CD4-positive, alpha-beta T cell (primary cell): ENCODE data around the gene CNTN6. TPM values are rescaled to one million over a fixed set of nuclear protein-coding genes. Genes with fewer than 3 reads are reported as not detected.

Experiments used
- ATAC-seq: fragments of 200-7000 bp; cut with Tn5 transposase; one replicate; pipeline ENCODE4 v1.10.0; 2022; ENCODE audit warnings: mild to moderate bottlenecking; ENCODE audit not compliant: poor library complexity
- CTCF ChIA-PET: fragments of 350-600 bp; sonication (Branson Sonifier 250); formaldehyde crosslinking; loops from one replicate; lab custom pipeline; 2021; ENCODE audit warnings: antibody characterized with exemption, inconsistent platforms; lab: Charles Lee
- POLR2A ChIA-PET: fragments of 350-600 bp; sonication (Branson Sonifier 250); formaldehyde crosslinking; loops from one replicate; lab custom pipeline; 2021; ENCODE audit warnings: antibody characterized with exemption, inconsistent platforms; lab: Charles Lee
- DNase-seq, 14 experiments: peaks; one replicate each; pipeline ENCODE4 v3.0.0-alpha.2; 2013 to 2020; ENCODE audit warnings: mixed read lengths in 2 of 14
- H3K27ac ChIP-seq, 2 donors: one replicate each; pipeline versions ENCODE4 v1.5.1 to v1.7.0; 2013; ENCODE audit warnings: low read length in 2 of 2, low read depth in 1 of 2, mild to moderate bottlenecking in 1 of 2
- H3K27me3 ChIP-seq, 2 experiments: 1 replicate in 1 of 2; 2 replicates in 1 of 2; pipeline versions ENCODE4 v1.6.1 to v1.7.0; 2013; ENCODE audit warnings: low read length in 2 of 2, control low read depth in 1 of 2, mild to moderate bottlenecking in 1 of 2, moderate library complexity in 1 of 2; ENCODE audit not compliant: insufficient read depth in 2 of 2, control insufficient read depth in 1 of 2
- H3K36me3 ChIP-seq: one replicate; pipeline ENCODE4 v1.6.1; 2013; ENCODE audit warnings: low read length, control low read depth; ENCODE audit not compliant: insufficient read depth
- H3K4me1 ChIP-seq: one replicate; pipeline ENCODE4 v1.6.1; 2013; ENCODE audit warnings: low read length, control low read depth; ENCODE audit not compliant: insufficient read depth
- H3K4me3 ChIP-seq: one replicate; pipeline ENCODE4 v1.5.1; 2013; ENCODE audit warnings: mild to moderate bottlenecking, low read length, moderate library complexity
- H3K9me3 ChIP-seq, 2 experiments: 1 replicate in 1 of 2; 2 replicates in 1 of 2; pipeline versions ENCODE4 v1.6.1 to v1.7.0; 2013; ENCODE audit warnings: low read length in 2 of 2, mild to moderate bottlenecking in 2 of 2, control low read depth in 1 of 2, moderate library complexity in 1 of 2; ENCODE audit not compliant: control insufficient read depth in 1 of 2, insufficient read depth in 1 of 2
- H3K27ac Mint-ChIP-seq: one replicate; pipeline ENCODE4 v1.8.0; 2020; ENCODE audit warnings: mixed read lengths
- H3K27me3 Mint-ChIP-seq: one replicate; pipeline ENCODE4 v1.8.0; 2021; ENCODE audit warnings: mixed read lengths
- H3K36me3 Mint-ChIP-seq: one replicate; pipeline ENCODE4 v1.8.0; 2021; ENCODE audit warnings: low read depth, mixed read lengths
- H3K4me1 Mint-ChIP-seq: one replicate; pipeline ENCODE4 v1.8.0; 2021; ENCODE audit warnings: low read depth, mixed read lengths
- H3K4me3 Mint-ChIP-seq: one replicate; pipeline ENCODE4 v1.8.0; 2020; ENCODE audit warnings: mild to moderate bottlenecking, mixed read lengths
- H3K9me3 Mint-ChIP-seq: one replicate; pipeline ENCODE4 v1.8.0; 2020; ENCODE audit warnings: mixed read lengths
- intact Hi-C, 2 experiments: fragments of 100-400 bp; cut with DNase I in 1 of 2; cut with micrococcal nuclease in 1 of 2; formaldehyde crosslinking; loops; one replicate each; pipeline versions ENCODE4 v1.15.1 to v1.9.0; 2023 to 2025; cut with DNase I, micrococcal nuclease
- total RNA-seq, 174 experiments: library from RNA in 2 of 174; stranded (reverse) in 2 of 174; gene quantifications; one replicate each; pipeline ENCODE4 v1.2.3 and lab custom pipeline; 2021 to 2026
- TF ChIP-seq, protein P1 (sequence below): fragments of 200-600 bp; IDR thresholded peaks from one replicate; pipeline ENCODE4 v1.8.0; 2022; ENCODE audit warnings: antibody characterized with exemption, mild to moderate bottlenecking

The CNTN6 gene
- total RNA-seq, 2 experiments from 2014 or later, result not detected

DNA sequence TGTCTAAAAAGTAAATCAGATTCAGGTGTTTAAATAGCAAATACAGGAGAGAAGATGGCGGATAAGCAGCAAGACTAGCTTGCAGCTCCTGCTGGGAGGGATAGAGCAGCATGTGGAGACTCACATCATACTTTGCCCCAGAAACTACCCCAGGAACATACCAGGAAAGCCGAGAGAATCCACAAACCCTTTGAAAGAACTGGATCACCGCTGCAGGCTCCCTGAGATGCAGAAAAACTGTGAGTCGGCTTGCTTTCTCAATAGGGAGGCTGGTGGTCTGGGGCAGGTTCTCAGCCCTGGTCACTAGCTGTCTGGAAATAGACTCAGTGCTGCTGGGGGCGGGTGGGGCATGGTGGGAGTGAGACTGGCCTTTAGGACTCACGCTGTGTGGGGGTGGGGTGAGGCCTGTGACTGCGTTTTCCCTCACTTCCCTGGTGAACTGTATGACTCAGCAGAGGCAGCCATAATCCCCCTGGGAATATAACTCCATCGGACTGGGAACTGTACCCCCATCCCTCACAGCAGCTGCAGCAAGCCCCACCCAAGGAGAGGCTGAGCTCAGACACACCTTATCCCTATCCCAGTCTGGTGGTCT is 142.8 kb downstream of the CNTN6 start:
- ChIA-PET POLR2A (no interaction called here), CTCF (no interaction called here)
- ATAC-seq, result no peak
- H3K4me1 ChIP-seq, result no peaks in the 10 kb centered on the region
- Mint-ChIP-seq H3K4me3 (no peak overlapping the region), H3K36me3 (no peaks in the 10 kb centered on the region), H3K27ac (no peak overlapping the region), H3K27me3 (no peaks in the 10 kb centered on the region), H3K4me1 (no peaks in the 10 kb centered on the region), H3K9me3 (peaks cover 8% of the 10 kb centered on the region)
- TF ChIP-seq, protein P1, sequence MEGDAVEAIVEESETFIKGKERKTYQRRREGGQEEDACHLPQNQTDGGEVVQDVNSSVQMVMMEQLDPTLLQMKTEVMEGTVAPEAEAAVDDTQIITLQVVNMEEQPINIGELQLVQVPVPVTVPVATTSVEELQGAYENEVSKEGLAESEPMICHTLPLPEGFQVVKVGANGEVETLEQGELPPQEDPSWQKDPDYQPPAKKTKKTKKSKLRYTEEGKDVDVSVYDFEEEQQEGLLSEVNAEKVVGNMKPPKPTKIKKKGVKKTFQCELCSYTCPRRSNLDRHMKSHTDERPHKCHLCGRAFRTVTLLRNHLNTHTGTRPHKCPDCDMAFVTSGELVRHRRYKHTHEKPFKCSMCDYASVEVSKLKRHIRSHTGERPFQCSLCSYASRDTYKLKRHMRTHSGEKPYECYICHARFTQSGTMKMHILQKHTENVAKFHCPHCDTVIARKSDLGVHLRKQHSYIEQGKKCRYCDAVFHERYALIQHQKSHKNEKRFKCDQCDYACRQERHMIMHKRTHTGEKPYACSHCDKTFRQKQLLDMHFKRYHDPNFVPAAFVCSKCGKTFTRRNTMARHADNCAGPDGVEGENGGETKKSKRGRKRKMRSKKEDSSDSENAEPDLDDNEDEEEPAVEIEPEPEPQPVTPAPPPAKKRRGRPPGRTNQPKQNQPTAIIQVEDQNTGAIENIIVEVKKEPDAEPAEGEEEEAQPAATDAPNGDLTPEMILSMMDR, result no peak
- H3K36me3 ChIP-seq, result no peaks in the 10 kb centered on the region
- H3K9me3 ChIP-seq, result peaks cover 0 to 11% of the 10 kb centered on the region in 2 experiments
- H3K27me3 ChIP-seq, result no peaks in the 10 kb centered on the region
- no peak overlapping the region for H3K4me3 ChIP-seq
- intact Hi-C loops, result no loop called here
- H3K27ac ChIP-seq, result no peak overlapping the region
- DNase-seq, result no peak

DNA sequence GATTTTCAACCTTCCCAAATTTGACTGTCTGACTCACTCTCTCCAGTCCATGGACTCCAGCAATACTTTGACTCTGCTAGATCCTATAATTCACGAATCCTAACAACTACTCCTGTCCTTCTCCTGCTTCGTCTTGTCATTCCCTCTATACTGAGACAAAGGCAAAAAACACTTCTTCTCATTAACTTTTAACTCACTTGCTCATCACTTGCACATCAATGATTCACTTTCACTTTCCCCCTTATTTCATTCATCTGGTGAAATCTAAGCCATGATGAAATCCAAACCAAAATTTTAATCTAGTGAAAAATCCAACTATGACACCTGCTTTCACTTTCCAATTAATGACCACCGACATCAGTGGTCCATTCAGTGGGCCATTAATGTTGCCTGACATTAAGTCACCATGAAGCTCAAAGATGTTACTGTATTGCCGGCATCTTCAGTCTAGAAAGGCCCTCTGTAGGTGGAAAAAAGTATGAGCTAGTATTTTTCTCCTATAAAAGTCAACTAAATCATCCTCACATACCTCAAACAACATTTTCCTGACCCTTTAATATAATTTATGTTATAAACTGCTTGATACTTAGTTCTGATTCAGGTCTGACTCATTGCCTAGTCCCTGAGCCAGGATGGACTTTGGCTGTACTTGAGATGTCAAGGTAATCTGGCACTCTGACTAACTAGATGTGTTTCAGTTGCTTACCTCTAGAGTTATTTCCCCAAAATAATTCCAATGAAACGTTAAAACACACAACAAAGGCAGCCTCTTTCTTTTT is 158.6 kb downstream of the CNTN6 start:
- Mint-ChIP-seq H3K36me3 (no peaks in the 10 kb centered on the region), H3K27ac (no peak overlapping the region), H3K27me3 (no peaks in the 10 kb centered on the region), H3K9me3 (peaks cover 13% of the 10 kb centered on the region), H3K4me1 (no peaks in the 10 kb centered on the region), H3K4me3 (no peak overlapping the region)
- no peak overlapping the region for H3K27ac ChIP-seq
- DNase-seq (no peak), ATAC-seq (no peak)
- TF ChIP-seq, protein P1, result no peak
- H3K36me3 ChIP-seq, result no peaks in the 10 kb centered on the region
- H3K4me3 ChIP-seq, result no peak overlapping the region
- ChIA-PET POLR2A (no interaction called here), CTCF (no interaction called here)
- intact Hi-C loops, result no loop called here
- no peaks in the 10 kb centered on the region for H3K9me3 ChIP-seq
- H3K4me1 ChIP-seq, result no peaks in the 10 kb centered on the region
- H3K27me3 ChIP-seq, result no peaks in the 10 kb centered on the region

DNA sequence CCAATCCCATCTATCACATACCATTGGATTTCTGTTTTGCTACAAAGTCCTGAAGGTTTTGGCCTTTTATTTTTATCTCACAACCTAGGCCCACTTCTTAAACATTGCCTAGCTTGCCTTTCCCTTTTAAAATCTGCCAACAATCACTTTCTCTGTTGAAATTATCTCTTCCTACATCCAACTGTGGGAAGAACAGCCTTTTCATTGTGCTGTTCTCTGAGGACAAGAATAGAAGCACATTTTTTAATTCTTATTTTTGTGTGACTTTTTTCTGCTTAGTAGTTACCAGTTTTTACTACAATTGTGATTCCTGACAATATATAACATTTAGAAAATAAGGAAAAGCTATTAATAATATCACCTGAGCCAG is 159.2 kb downstream of the CNTN6 start:
- no peak for ATAC-seq
- Mint-ChIP-seq H3K4me3 (no peak overlapping the region), H3K27ac (no peak overlapping the region), H3K9me3 (peaks cover 13% of the 10 kb centered on the region), H3K27me3 (no peaks in the 10 kb centered on the region), H3K36me3 (no peaks in the 10 kb centered on the region), H3K4me1 (no peaks in the 10 kb centered on the region)
- no peaks in the 10 kb centered on the region for H3K27me3 ChIP-seq
- H3K27ac ChIP-seq, result no peak overlapping the region
- no peak overlapping the region for H3K4me3 ChIP-seq
- TF ChIP-seq, protein P1, result no peak
- H3K4me1 ChIP-seq, result no peaks in the 10 kb centered on the region
- no peaks in the 10 kb centered on the region for H3K9me3 ChIP-seq
- intact Hi-C loops, result no loop called here
- CTCF ChIA-PET, result no interaction called here
- POLR2A ChIA-PET, result no interaction called here
- no peaks in the 10 kb centered on the region for H3K36me3 ChIP-seq
- no peak for DNase-seq
